Activated naive CD8-positive, alpha-beta T cell treated with anti-CD3 and anti-CD28 coated beads, Interleukin-2, amount 10 ng/mL, durations not matched to agents 7 days and 5 days (primary cell): ENCODE measurements around the gene ITGAL. TPM values are rescaled to one million over a fixed set of nuclear protein-coding genes. Genes with fewer than 3 reads are reported as not detected.

Experiments
- ATAC-seq: fragments of 150-1000 bp; cut with Tn5 transposase; one replicate; pipeline ENCODE4 v1.10.0; 2021; ENCODE audit warnings: low read depth, moderate library complexity
- POLR2A ChIA-PET: fragments of 350-600 bp; sonication (Branson Sonifier 250); formaldehyde crosslinking; loops from one replicate; lab custom pipeline; 2021; ENCODE audit warnings: antibody characterized with exemption; lab: Charles Lee
- DNase-seq: peaks from one replicate; pipeline ENCODE4 v3.0.0; 2021
- H3K27ac Mint-ChIP-seq: one replicate; pipeline ENCODE4 v1.8.0; 2022; ENCODE audit warnings: mild to moderate bottlenecking, mixed read lengths
- H3K27me3 Mint-ChIP-seq: one replicate; pipeline ENCODE4 v1.8.0; 2022; ENCODE audit warnings: mild to moderate bottlenecking, moderate library complexity, mixed read lengths
- H3K36me3 Mint-ChIP-seq: one replicate; pipeline ENCODE4 v1.8.0; 2021; ENCODE audit warnings: mild to moderate bottlenecking, mixed read lengths
- H3K4me1 Mint-ChIP-seq: one replicate; pipeline ENCODE4 v1.8.0; 2021; ENCODE audit warnings: mixed read lengths
- H3K4me3 Mint-ChIP-seq: one replicate; pipeline ENCODE4 v1.8.0; 2022; ENCODE audit warnings: mild to moderate bottlenecking, moderate library complexity, mixed read lengths
- H3K9me3 Mint-ChIP-seq: one replicate; pipeline ENCODE4 v1.8.0; 2021; ENCODE audit warnings: mixed read lengths
- total RNA-seq, 2 experiments: library from RNA; stranded (reverse); gene quantifications; one replicate each; pipeline ENCODE4 v1.2.3, GENCODE V29; 2021

Gene ITGAL
- total RNA-seq, 2 experiments from 2014 or later: 662 to 664 TPM

DNA sequence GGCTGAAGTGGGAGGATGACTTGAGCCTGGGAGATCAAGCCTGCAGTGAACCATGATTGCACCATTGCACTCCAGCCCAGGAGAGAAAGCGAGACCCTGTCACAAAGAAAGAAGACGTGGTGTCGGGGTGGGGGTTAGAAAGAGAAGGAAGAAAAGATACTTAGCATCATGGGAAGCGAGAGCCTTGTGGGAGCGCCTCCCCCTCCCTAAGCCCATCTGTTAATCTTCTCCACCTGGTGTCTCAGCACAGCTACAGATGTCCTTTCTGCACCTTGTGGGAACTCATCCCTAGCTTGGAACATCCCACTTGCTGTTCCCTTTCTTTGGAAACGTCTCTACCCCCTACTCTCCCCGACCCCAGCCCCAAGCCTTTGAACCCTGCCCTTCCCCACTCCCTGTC lies 93.0 kb downstream of the ITGAL start:
- Mint-ChIP-seq H3K4me1 (peaks cover 30% of the 10 kb centered on the region), H3K27me3 (no peaks in the 10 kb centered on the region), H3K9me3 (no peaks in the 10 kb centered on the region), H3K36me3 (peaks cover 3% of the 10 kb centered on the region), H3K4me3 (no peak overlapping the region), H3K27ac (peak overlapping the region; percentile 36)
- DNase-seq (no peak), ATAC-seq (no peak)
- POLR2A ChIA-PET: interaction anchor here (0.8 to 1.0 kb wide), 2 partner anchors 92 to 136 kb away, joined by 3 read pairs; partner anchors contain the start of gene DCTPP1

DNA sequence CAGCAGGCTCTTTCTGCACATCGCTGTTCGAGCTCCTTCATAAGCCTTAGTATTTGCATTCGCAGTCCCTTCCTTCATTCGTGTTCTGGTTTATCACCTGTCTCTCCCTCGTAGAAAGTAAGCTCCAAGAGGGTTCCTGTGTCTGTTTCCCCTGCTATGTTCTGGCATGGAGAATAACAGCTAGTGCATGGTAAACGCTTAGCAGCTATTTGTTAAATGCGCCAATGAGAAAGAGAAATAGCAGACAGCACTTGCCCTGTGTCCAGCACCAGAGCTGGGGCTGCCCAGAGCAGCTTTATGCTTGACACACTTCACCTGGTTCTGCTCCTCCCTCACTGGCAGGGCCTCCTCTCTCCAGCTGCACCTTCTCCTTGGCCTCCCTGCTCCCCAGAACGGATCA lies 93.4 kb downstream of the ITGAL start:
- no peaks in the 10 kb centered on the region for H3K9me3 Mint-ChIP-seq
- no peaks in the 10 kb centered on the region for H3K27me3 Mint-ChIP-seq
- H3K27ac Mint-ChIP-seq: no peak overlapping the region
- POLR2A ChIA-PET: interaction anchor here (0.8 to 1.0 kb wide), 2 partner anchors 92 to 136 kb away, joined by 3 read pairs; partner anchors contain the start of gene DCTPP1
- DNase-seq: no peak
- H3K4me3 Mint-ChIP-seq: no peak overlapping the region
- no peak for ATAC-seq
- H3K4me1 Mint-ChIP-seq: peaks cover 28% of the 10 kb centered on the region
- peaks cover 3% of the 10 kb centered on the region for H3K36me3 Mint-ChIP-seq

- ATAC-seq: no peak
- no peaks in the 10 kb centered on the region for H3K27me3 Mint-ChIP-seq
- H3K27ac Mint-ChIP-seq: no peak overlapping the region
- H3K4me3 Mint-ChIP-seq: no peak overlapping the region
- H3K9me3 Mint-ChIP-seq: no peaks in the 10 kb centered on the region
- POLR2A ChIA-PET: interaction anchor here (0.6 to 2.7 kb wide), 4 partner anchors 9 to 93 kb away, joined by 3 to 39 read pairs (median 3); partner anchors contain the start of genes ZNF747 and ZNF764
- H3K36me3 Mint-ChIP-seq: peaks cover 3% of the 10 kb centered on the region
- peaks cover 24% of the 10 kb centered on the region for H3K4me1 Mint-ChIP-seq
- DNase-seq: no peak
These were observed 94.0 kb downstream of the ITGAL start for GRCh38 chr16:30566531-30566930.

DNA sequence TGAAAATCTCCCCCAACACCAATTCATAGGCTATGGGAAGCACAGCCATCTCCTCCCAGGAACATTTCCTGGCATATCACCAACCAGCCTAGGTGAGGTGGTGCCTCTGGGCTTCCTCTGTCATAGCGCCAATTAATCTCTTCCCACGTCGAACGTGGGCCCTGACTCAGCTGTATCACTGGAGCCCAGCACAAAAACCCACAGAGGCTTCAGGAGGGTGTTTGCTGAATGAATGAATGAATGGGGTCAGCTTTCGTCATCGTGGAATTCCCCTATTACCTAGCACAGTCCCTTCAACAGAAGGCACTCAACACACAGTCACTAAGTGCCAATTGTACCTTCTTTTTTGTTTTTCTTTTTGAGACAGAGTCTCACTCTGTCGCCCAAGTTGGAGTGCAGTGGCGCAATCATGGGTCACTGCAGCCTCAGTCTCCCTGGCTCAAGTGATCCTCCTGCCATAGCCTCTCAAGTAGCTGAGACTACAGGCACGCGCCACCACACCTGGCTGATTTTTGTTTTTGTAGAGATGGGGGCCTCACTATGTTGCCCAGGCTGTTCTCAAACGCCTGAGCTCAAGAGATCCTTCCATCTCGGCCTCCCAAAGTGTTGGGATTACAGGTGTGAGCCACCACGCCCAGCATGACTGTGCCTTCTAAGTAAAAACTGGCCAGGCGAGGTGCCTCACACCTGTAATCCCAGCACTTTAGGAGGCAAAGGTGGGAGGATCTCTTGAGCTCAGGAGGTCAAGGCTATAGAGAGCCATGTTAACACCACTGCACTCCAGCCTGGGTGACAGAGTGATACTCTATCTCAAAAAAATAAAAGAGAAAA lies 94.8 kb downstream of the ITGAL start:
- Mint-ChIP-seq H3K4me3 (no peak overlapping the region), H3K27me3 (no peaks in the 10 kb centered on the region), H3K9me3 (no peaks in the 10 kb centered on the region), H3K27ac (peak overlapping the region; percentile 94), H3K4me1 (peaks cover 26% of the 10 kb centered on the region), H3K36me3 (peaks cover 3% of the 10 kb centered on the region)
- POLR2A ChIA-PET: interaction anchor here (0.6 to 2.7 kb wide), 6 partner anchors 10 to 40 kb away, joined by 3 to 39 read pairs (median 7); partner anchors contain the start of genes ZNF747, ZNF764 and ZNF785
- DNase-seq (no peak), ATAC-seq (no peak)

DNA sequence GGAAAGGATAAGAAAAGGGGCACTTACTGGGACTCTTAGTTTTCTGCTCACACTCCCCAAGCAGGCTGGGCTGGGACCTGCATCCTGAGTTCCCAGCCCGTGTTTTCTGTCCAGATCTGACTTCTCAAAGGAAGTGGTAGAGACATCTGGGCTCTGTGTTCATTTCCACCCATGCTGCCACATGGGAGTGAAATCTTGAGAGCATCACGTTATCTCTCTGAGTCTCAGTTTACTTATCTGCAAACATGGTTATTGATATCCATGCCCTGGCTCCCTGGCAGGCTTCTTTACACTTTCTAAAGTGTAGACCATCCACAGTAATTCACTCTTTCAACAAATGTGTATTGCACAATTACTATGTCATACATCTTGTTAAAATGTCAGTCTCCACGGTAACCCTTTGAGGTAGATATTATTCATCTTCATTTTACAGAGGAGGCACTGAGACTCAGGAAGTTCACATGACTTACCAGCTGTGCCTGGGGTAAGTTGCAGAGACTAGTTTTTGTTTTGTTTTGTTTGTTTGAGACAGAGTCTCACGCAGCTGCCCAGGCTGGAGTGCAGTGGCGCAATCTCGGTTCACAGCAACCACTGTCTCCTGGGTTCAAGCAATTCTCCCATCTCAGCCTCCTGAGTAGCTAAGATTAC lies 95.6 kb downstream of the ITGAL start:
- Mint-ChIP-seq H3K36me3 (peaks cover 3% of the 10 kb centered on the region), H3K27ac (peak overlapping the region; percentile 94), H3K4me3 (peak overlapping the region; percentile 77), H3K4me1 (peaks cover 29% of the 10 kb centered on the region), H3K27me3 (no peaks in the 10 kb centered on the region), H3K9me3 (no peaks in the 10 kb centered on the region)
- no peak for DNase-seq
- POLR2A ChIA-PET: interaction anchor here (0.6 to 2.7 kb wide), 11 partner anchors 10 to 760 kb away, joined by 3 to 39 read pairs (median 3); partner anchors contain the start of genes ZNF689, ZNF764 and ZNF785
- ATAC-seq: peak; percentile 35

- H3K4me1 Mint-ChIP-seq: peaks cover 33% of the 10 kb centered on the region
- H3K9me3 Mint-ChIP-seq: no peaks in the 10 kb centered on the region
- H3K4me3 Mint-ChIP-seq: peak overlapping the region; percentile 19
- ATAC-seq (no peak), DNase-seq (no peak)
- POLR2A ChIA-PET: interaction anchor here (1.1 to 2.7 kb wide), 5 partner anchors 11 to 110 kb away, joined by 3 to 39 read pairs (median 9); partner anchors contain the start of genes ZNF764 and ZNF785
- peak overlapping the region; percentile 32 for H3K27ac Mint-ChIP-seq
- H3K27me3 Mint-ChIP-seq: no peaks in the 10 kb centered on the region
- H3K36me3 Mint-ChIP-seq: peaks cover 3% of the 10 kb centered on the region
These were observed 96.7 kb downstream of the ITGAL start for GRCh38 chr16:30569281-30569680.

DNA sequence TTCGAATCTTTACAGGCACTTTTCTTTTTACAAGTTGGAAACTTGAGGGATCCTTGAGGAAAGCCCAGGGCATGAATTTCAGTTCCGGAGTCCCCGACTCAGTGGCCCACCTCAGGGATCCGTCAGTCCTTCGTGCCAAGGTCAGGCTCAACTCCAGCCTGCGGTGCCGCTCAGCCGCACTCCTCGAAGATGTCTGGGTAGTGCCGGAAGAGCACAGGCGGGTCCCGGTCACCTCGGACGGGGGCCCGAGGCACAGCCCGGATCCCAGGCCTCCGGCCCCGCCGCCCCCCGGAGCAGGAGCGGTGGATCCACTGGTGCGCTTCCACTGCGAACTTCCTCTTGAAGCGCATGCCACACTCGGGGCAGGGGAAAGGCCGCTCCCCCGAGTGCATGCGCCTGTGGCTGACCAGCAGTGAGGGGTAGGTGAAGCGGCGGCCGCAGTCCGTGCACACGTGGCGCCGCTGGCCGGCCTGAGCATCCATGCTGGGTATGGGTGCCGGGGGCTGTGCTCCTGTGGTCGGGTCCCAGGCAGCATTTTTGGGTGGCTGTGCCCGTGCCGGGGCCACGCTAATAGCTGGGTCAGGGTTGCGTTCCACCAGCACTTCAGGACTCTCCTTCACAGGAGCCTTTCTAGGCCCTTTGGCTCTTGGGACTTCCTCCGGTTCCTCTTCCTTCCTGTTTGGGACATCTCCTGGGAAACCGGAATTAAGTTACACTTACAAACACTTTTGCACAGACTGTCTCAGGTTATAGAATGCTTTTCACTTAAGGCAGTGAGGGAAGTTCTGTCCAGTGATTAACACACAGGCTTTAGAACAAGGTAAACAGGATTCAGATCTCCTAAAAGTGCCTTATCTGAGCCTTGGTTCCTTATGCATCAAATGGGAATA lies 97.4 kb downstream of the ITGAL start:
- H3K4me3 Mint-ChIP-seq: peak overlapping the region; percentile 86
- POLR2A ChIA-PET: interaction anchor here (0.6 to 3.5 kb wide), 11 partner anchors 8 to 152 kb away, joined by 3 to 68 read pairs (median 5); partner anchors contain the start of genes ITGAL, ZNF747, ZNF764 and ZNF785
- peak overlapping the region; percentile 54 for H3K27ac Mint-ChIP-seq
- no peaks in the 10 kb centered on the region for H3K9me3 Mint-ChIP-seq
- peaks cover 7% of the 10 kb centered on the region for H3K36me3 Mint-ChIP-seq
- DNase-seq: no peak
- ATAC-seq: no peak
- H3K27me3 Mint-ChIP-seq: no peaks in the 10 kb centered on the region
- H3K4me1 Mint-ChIP-seq: peaks cover 38% of the 10 kb centered on the region

GRCh38 chr16:30570636-30571444 lies 98.3 kb downstream of the ITGAL start:
- POLR2A ChIA-PET: interaction anchor here (0.6 to 3.5 kb wide), 25 partner anchors 9 to 447 kb away, joined by 3 to 68 read pairs (median 5); partner anchors contain the start of genes CORO1A, DCTPP1, FBRS and ITGAL
- no peak for DNase-seq
- Mint-ChIP-seq H3K27ac (peak overlapping the region; percentile 90), H3K36me3 (peaks cover 8% of the 10 kb centered on the region), H3K9me3 (no peaks in the 10 kb centered on the region), H3K27me3 (no peaks in the 10 kb centered on the region), H3K4me1 (peaks cover 39% of the 10 kb centered on the region), H3K4me3 (peak overlapping the region; percentile 86)
- ATAC-seq: no peak

GRCh38 chr16:30571445-30572322 lies 99.1 kb downstream of the ITGAL start, which contains the start of gene ZNF688:
TSS of gene ZNF688 (minus strand) at chr16:30571714. CDS start at chr16:30571629, 85 bp downstream.
- Mint-ChIP-seq H3K27me3 (no peaks in the 10 kb centered on the region), H3K36me3 (peaks cover 9% of the 10 kb centered on the region), H3K9me3 (no peaks in the 10 kb centered on the region), H3K27ac (peak within 1 kb of the TSS; percentile 90), H3K4me3 (peak within 1 kb of the TSS; percentile 97), H3K4me1 (peaks cover 36% of the 10 kb centered on the region)
- DNase-seq (peak; percentile 90), ATAC-seq (peak; percentile 86)
- POLR2A ChIA-PET: interaction anchor here (0.7 to 3.5 kb wide), 36 partner anchors 8 to 448 kb away, joined by 3 to 68 read pairs (median 5); partner anchors contain the start of genes CORO1A, DCTPP1, FBRS and PRR14
